ENCODE results near the gene MCL1. TPM values are rescaled to one million over a fixed set of nuclear protein-coding genes. Genes with fewer than 3 reads are reported as not detected.
A peak's percentile ranks its signal among the peaks of the same experiment; 100 is the strongest.

Gene MCL1
- total and polyA plus RNA-seq, 2 of the 13 experiments (the other 11 are each of a cell fraction or from before 2014, with no cell fraction given) = 69.5 to 125 TPM

DNA sequence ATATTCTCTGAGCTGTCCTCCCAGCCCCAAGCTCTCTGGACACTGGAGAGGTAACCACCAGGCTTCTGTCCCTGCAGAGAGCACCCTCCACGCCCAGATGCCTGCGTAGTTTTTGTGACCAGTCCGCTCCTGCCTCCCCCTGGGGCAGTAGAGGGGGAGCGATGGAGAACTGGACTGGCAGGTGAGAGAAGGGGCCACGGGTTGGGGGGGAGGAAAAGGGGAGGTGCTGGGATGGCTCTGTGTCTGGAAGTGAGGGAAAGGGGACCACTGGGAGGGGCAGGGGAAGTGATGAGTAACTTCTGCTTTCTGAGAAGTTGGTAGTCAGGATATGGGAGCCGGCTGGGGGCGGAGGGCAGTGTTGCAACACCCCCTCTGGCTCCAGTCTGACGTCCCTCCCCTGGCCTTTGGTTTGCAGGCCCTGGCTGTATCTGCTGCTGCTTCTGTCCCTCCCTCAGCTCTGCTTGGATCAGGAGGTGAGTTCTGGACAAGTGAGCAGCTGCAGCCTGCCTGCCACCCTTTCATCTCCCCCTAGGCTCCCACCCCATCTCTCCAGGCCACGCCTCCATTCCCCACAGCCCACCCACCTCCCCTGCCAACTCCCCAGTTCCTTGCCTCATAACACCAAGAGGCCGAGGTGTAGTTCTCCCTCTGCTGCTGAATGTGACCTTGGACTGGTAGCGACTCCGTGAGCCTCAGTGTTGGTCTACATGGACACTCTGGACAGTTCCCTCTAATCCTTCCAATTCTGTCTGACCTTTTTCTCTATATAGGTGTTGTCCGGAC lies 27.1 kb downstream of the MCL1 start (continued):
- TF ChIP-seq ZBTB40 (IDR thresholded peaks at IDR 0.05) (no peak), ZBTB40 (CRISPR knock-in tag; IDR thresholded peaks at IDR 0.05) (peak; percentile 13; the same call in 1 of the 2 replicates), ZNF281 (CRISPR knock-in tag; IDR thresholded peaks at IDR 0.05; ENCODE audit: borderline replicate concordance) (0 out of 2 replicates have a peak, but pooled peaks have one; percentile 18), POLR2AphosphoS2 (IDR thresholded peaks at IDR 0.05; ENCODE audit: low read depth, low read length) (no peak), SIN3A (IDR thresholded peaks at IDR 0.05; ENCODE audit: borderline replicate concordance, low read depth, low read length) (peak; percentile 28; the same call in 1 of the 2 replicates), ZSCAN25 (CRISPR knock-in tag; IDR thresholded peaks at IDR 0.05) (0 out of 2 replicates have a peak, but pooled peaks have one; percentile 22), FOXP4 (CRISPR knock-in tag; IDR thresholded peaks at IDR 0.05) (peak; percentile 66; the same call in 1 of the 2 replicates), ZNF367 (CRISPR knock-in tag; IDR thresholded peaks at IDR 0.05; ENCODE audit: borderline replicate concordance) (no peak), MAZ (IDR thresholded peaks at IDR 0.05; ENCODE audit: borderline replicate concordance, low read depth, low read length) (no peak), MAZ (CRISPR knock-in tag; IDR thresholded peaks at IDR 0.05; ENCODE audit: low read depth) (0 out of 2 replicates have a peak, but pooled peaks have one; percentile 25), MIXL1 (CRISPR knock-in tag; IDR thresholded peaks at IDR 0.05) (no peak), NCOA2 (CRISPR knock-in tag; IDR thresholded peaks at IDR 0.05) (peak; percentile 45; the same call in 1 of the 2 replicates), ZKSCAN8 (CRISPR knock-in tag; IDR thresholded peaks at IDR 0.05; ENCODE audit: borderline replicate concordance) (0 out of 2 replicates have a peak, but pooled peaks have one; percentile 49), ASH2L (IDR thresholded peaks at IDR 0.05; ENCODE audit: insufficient read length, low read depth, low read length) (peak; percentile 39), ZNF331 (CRISPR knock-in tag; IDR thresholded peaks at IDR 0.05) (peak; percentile 54; the same call in 1 of the 2 replicates)
